H9 (cell line): Measurements from ENCODE around the gene TMEM234. TPM values are rescaled to one million over a fixed set of nuclear protein-coding genes. Genes with fewer than 3 reads are reported as not detected.

Source experiments
- DNase-seq: peaks from one replicate; pipeline ENCODE4 v3.0.0-alpha.2; 2017
- H2AFZ ChIP-seq: one replicate; pipeline ENCODE4 v1.6.1; 2013; ENCODE audit warnings: mild to moderate bottlenecking, low read length, control low read depth, moderate library complexity
- H2AK5ac ChIP-seq: 2 replicates; pipeline ENCODE4 v1.6.1; 2013; ENCODE audit warnings: low read length, control low read depth, mixed read lengths; ENCODE audit not compliant: insufficient read length
- H2BK120ac ChIP-seq: one replicate; pipeline ENCODE4 v1.6.1; 2013; ENCODE audit warnings: low read depth, mild to moderate bottlenecking, low read length, control low read depth, inconsistent platforms; ENCODE audit not compliant: poor library complexity, severe bottlenecking
- H2BK12ac ChIP-seq: 2 replicates; pipeline ENCODE4 v1.6.1; 2013; ENCODE audit warnings: low read length, control low read depth, mixed read lengths, low read depth; ENCODE audit not compliant: insufficient read length
- H2BK15ac ChIP-seq: 2 replicates; pipeline ENCODE4 v1.6.1; 2013; ENCODE audit warnings: low read depth, low read length, control low read depth
- H2BK20ac ChIP-seq: one replicate; pipeline ENCODE4 v1.6.1; 2013; ENCODE audit warnings: low read depth, mild to moderate bottlenecking, low read length, control low read depth, inconsistent platforms; ENCODE audit not compliant: poor library complexity, severe bottlenecking
- H2BK5ac ChIP-seq: 2 replicates; pipeline ENCODE4 v1.6.1; 2013; ENCODE audit warnings: low read length, control low read depth, mixed read lengths; ENCODE audit not compliant: insufficient read length
- H3K14ac ChIP-seq: 2 replicates; pipeline ENCODE4 v1.6.1; 2013; ENCODE audit warnings: low read length, control low read depth; ENCODE audit not compliant: insufficient read depth
- H3K18ac ChIP-seq: 2 replicates; pipeline ENCODE4 v1.6.1; 2013; ENCODE audit warnings: low read depth, mild to moderate bottlenecking, mixed read lengths, low read length, control low read depth; ENCODE audit not compliant: insufficient read length
- H3K23ac ChIP-seq: 2 replicates; pipeline ENCODE4 v1.6.1; 2013; ENCODE audit warnings: low read length, control low read depth, mixed read lengths, low read depth; ENCODE audit not compliant: insufficient read length
- H3K23me2 ChIP-seq: 2 replicates; pipeline ENCODE4 v1.6.1; 2013; ENCODE audit warnings: low read depth, mild to moderate bottlenecking, mixed read lengths, low read length, control low read depth; ENCODE audit not compliant: insufficient read length, poor library complexity, severe bottlenecking
- H3K27ac ChIP-seq: 2 replicates; pipeline ENCODE4 v1.5.1; 2013; ENCODE audit warnings: low read length, control low read depth, mixed read lengths, low read depth; ENCODE audit not compliant: insufficient read length
- H3K27me3 ChIP-seq: 2 replicates; pipeline ENCODE4 v1.6.1; 2013; ENCODE audit warnings: low read length, control low read depth, inconsistent platforms; ENCODE audit not compliant: insufficient read depth
- H3K4ac ChIP-seq: 2 replicates; pipeline ENCODE4 v1.6.1; 2013; ENCODE audit warnings: low read depth, mild to moderate bottlenecking, control low read depth, inconsistent platforms, low read length, moderate library complexity
- H3K4me1 ChIP-seq: 2 replicates; pipeline ENCODE4 v1.6.1; 2013; ENCODE audit warnings: low read length, control low read depth, inconsistent platforms; ENCODE audit not compliant: insufficient read depth
- H3K4me2 ChIP-seq: 2 replicates; pipeline ENCODE4 v1.6.1; 2013; ENCODE audit warnings: low read length, control low read depth, mixed read lengths; ENCODE audit not compliant: insufficient read length, insufficient read depth
- H3K56ac ChIP-seq: 2 replicates; pipeline ENCODE4 v1.6.1; 2013; ENCODE audit warnings: low read depth, mild to moderate bottlenecking, mixed read lengths, low read length, control low read depth; ENCODE audit not compliant: insufficient read length
- H3K79me1 ChIP-seq: 2 replicates; pipeline ENCODE4 v1.6.1; 2013; ENCODE audit warnings: low read depth, mild to moderate bottlenecking, moderate library complexity, low read length, control low read depth, inconsistent platforms; ENCODE audit not compliant: insufficient read depth, poor library complexity, severe bottlenecking
- H3K79me2 ChIP-seq: 2 replicates; pipeline ENCODE4 v1.6.1; 2013; ENCODE audit warnings: low read length, control low read depth, inconsistent platforms; ENCODE audit not compliant: insufficient read depth
- H3K9ac ChIP-seq: 2 replicates; pipeline ENCODE4 v1.6.1; 2013; ENCODE audit warnings: low read length, control low read depth, mixed read lengths; ENCODE audit not compliant: insufficient read length; ENCODE audit errors: extremely low read depth
- H3K9me3 ChIP-seq: one replicate; pipeline ENCODE4 v1.6.1; 2013; ENCODE audit warnings: low read depth, low read length, inconsistent platforms; ENCODE audit not compliant: control insufficient read depth
- H3T11ph ChIP-seq: one replicate; pipeline ENCODE4 v1.6.1; 2013; ENCODE audit warnings: mild to moderate bottlenecking, low read length, control low read depth, inconsistent platforms
- H4K20me1 ChIP-seq: one replicate; pipeline ENCODE4 v1.6.1; 2013; ENCODE audit not compliant: control insufficient read depth, insufficient read length, insufficient read depth
- H4K5ac ChIP-seq: 2 replicates; pipeline ENCODE4 v1.6.1; 2013; ENCODE audit warnings: low read depth, mild to moderate bottlenecking, mixed read lengths, low read length, control low read depth; ENCODE audit not compliant: insufficient read length
- H4K8ac ChIP-seq: replicated peaks from 2 replicates; pipeline ENCODE4 v1.6.1; 2013; ENCODE audit warnings: low read length, control low read depth, mixed read lengths, low read depth; ENCODE audit not compliant: insufficient read length
- H4K91ac ChIP-seq: 2 replicates; pipeline ENCODE4 v1.6.1; 2013; ENCODE audit warnings: low read depth, mild to moderate bottlenecking, moderate library complexity, mixed read lengths, low read length, control low read depth; ENCODE audit not compliant: insufficient read length
- H3K27ac Mint-ChIP-seq, 3 experiments: 2 replicates in 2 of 3; 3 replicates in 1 of 3; pipeline ENCODE4 v1.8.0; 2020 to 2021; ENCODE audit warnings: mixed read lengths in 3 of 3, mild to moderate bottlenecking in 1 of 3, moderate library complexity in 1 of 3
- H3K27me3 Mint-ChIP-seq: 2 replicates; pipeline ENCODE4 v1.8.0; 2021; ENCODE audit warnings: low read depth, mild to moderate bottlenecking, moderate library complexity, mixed read lengths
- H3K36me3 Mint-ChIP-seq, 3 experiments: 2 replicates in 2 of 3; 3 replicates in 1 of 3; pipeline ENCODE4 v1.8.0; 2020 to 2021; ENCODE audit warnings: low read depth in 3 of 3, mixed read lengths in 3 of 3; ENCODE audit not compliant: insufficient read depth in 1 of 3
- H3K4me1 Mint-ChIP-seq, 2 experiments: 2 replicates each; pipeline ENCODE4 v1.8.0; 2020; ENCODE audit warnings: mixed read lengths in 2 of 2
- H3K4me3 Mint-ChIP-seq, 2 experiments: 2 replicates in 1 of 2; 3 replicates in 1 of 2; pipeline ENCODE4 v1.8.0; 2020 to 2021; ENCODE audit warnings: mild to moderate bottlenecking in 2 of 2, mixed read lengths in 2 of 2, moderate library complexity in 1 of 2
- H3K9me3 Mint-ChIP-seq, 2 experiments: 2 replicates in 1 of 2; 3 replicates in 1 of 2; pipeline ENCODE4 v1.8.0; 2020; ENCODE audit warnings: mild to moderate bottlenecking in 2 of 2, mixed read lengths in 2 of 2, moderate library complexity in 1 of 2
- WGBS: extraction: QIAGEN DNeasy Blood & Tissue Kit; methylation state at CpG from one replicate; pipeline ENCODE4 v1.1.7; 2013; ENCODE audit warnings: missing lambda C conversion rate, low lambda C conversion rate, mixed read lengths; ENCODE audit not compliant: insufficient read length; ENCODE audit errors: extremely low coverage; 5-methylcytosine and 5-hydroxymethylcytosine counted together
- total RNA-seq: library from RNA; stranded (reverse); gene quantifications from 2 replicates; pipeline ENCODE4 v1.2.1, GENCODE V29; 2021
- TF ChIP-seq, protein P1 (sequence below): fragments of 200-600 bp; sonication (generic); conservative IDR thresholded peaks from 3 replicates; pipeline ENCODE4 v1.8.0; 2021; ENCODE audit warnings: antibody characterized with exemption, mild to moderate bottlenecking

Gene TMEM234
- total RNA-seq, 1 experiment from 2014 or later: 19.7 TPM

DNA sequence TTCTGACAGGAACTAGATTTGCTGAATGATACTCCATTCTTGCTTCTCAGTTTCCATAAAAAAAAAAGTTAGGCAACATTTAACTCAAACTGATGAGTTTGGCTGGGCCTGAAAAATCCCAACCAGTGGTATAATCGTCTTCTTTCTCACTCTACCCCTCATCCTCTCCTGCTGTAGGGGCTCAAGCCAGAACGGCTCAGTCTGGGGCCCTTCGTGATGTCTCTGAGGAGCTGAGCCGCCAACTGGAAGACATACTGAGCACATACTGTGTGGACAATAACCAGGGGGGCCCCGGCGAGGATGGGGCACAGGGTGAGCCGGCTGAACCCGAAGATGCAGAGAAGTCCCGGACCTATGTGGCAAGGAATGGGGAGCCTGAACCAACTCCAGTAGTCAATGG is 41.1 kb downstream of the TMEM234 start:
- Histone ChIP-seq H3K56ac (no peak overlapping the region), H2BK12ac (no peak overlapping the region), H3K18ac (no peak overlapping the region), H4K5ac (no peak overlapping the region), H3K23me2 (peaks cover 7% of the 10 kb centered on the region), H3T11ph (no peak overlapping the region), H3K27me3 (no peaks in the 10 kb centered on the region), H3K27ac (no peak overlapping the region), H3K14ac (no peak overlapping the region), H2BK5ac (no peak overlapping the region), H3K4me2 (peak overlapping the region; percentile 77), H3K4ac (no peak overlapping the region), H3K4me1 (peaks cover 6% of the 10 kb centered on the region), H2AK5ac (no peak overlapping the region), H3K79me2 (peaks cover 4% of the 10 kb centered on the region; the same call in 1 of the 2 replicates), H2BK120ac (no peak overlapping the region), H3K79me1 (peaks cover 6% of the 10 kb centered on the region), H2BK15ac (no peak overlapping the region), H4K20me1 (no peaks in the 10 kb centered on the region), H3K9me3 (no peaks in the 10 kb centered on the region), H4K91ac (no peak overlapping the region), H2BK20ac (no peak overlapping the region), H4K8ac (no peak overlapping the region), H3K9ac (no peak overlapping the region), H3K23ac (no peak overlapping the region), H2AFZ (no peak overlapping the region)
- no CpG with 5 or more reads among the region's 9 CpGs for WGBS
- H3K27ac Mint-ChIP-seq: peak overlapping the region; percentile 4 to 75 (median 23); a peak in 3 of 7 replicates
- DNase-seq: no peak
- TF ChIP-seq, protein P1, sequence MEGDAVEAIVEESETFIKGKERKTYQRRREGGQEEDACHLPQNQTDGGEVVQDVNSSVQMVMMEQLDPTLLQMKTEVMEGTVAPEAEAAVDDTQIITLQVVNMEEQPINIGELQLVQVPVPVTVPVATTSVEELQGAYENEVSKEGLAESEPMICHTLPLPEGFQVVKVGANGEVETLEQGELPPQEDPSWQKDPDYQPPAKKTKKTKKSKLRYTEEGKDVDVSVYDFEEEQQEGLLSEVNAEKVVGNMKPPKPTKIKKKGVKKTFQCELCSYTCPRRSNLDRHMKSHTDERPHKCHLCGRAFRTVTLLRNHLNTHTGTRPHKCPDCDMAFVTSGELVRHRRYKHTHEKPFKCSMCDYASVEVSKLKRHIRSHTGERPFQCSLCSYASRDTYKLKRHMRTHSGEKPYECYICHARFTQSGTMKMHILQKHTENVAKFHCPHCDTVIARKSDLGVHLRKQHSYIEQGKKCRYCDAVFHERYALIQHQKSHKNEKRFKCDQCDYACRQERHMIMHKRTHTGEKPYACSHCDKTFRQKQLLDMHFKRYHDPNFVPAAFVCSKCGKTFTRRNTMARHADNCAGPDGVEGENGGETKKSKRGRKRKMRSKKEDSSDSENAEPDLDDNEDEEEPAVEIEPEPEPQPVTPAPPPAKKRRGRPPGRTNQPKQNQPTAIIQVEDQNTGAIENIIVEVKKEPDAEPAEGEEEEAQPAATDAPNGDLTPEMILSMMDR: no peak
- peak overlapping the region; percentile 92 for H3K4me3 Mint-ChIP-seq
- peaks cover 28 to 33% of the 10 kb centered on the region in 2 experiments for H3K4me1 Mint-ChIP-seq
- H3K27me3 Mint-ChIP-seq: no peaks in the 10 kb centered on the region
- peaks cover 36 to 56% (median 49%) of the 10 kb centered on the region in 3 experiments for H3K36me3 Mint-ChIP-seq
- no peaks in the 10 kb centered on the region for H3K9me3 Mint-ChIP-seq
